Forelimb muscle (tissue), 1 donor: ENCODE measurements around the gene MEIG1. TPM values are rescaled to one million over a fixed set of nuclear protein-coding genes. Genes with fewer than 3 reads are reported as not detected.
"Not testable (repeated sequence)": the region's sequence is repeated elsewhere in the genome, so short reads cannot be mapped to it uniquely, and the experiment has no call there.

Experiments used
- DNase-seq: peaks from one replicate; pipeline ENCODE4 v3.0.0-alpha.2; 2013; ENCODE audit warnings: low read depth
- polyA plus RNA-seq: library from polyadenylated mRNA; unstranded; fragments of 120-200 nt; gene quantifications from one replicate; pipeline ENCODE4 v1.2.1, GENCODE V29; 2013; ENCODE audit not compliant: insufficient read length

Gene MEIG1
- polyA plus RNA-seq, 1 donor = 0.91 TPM

DNA sequence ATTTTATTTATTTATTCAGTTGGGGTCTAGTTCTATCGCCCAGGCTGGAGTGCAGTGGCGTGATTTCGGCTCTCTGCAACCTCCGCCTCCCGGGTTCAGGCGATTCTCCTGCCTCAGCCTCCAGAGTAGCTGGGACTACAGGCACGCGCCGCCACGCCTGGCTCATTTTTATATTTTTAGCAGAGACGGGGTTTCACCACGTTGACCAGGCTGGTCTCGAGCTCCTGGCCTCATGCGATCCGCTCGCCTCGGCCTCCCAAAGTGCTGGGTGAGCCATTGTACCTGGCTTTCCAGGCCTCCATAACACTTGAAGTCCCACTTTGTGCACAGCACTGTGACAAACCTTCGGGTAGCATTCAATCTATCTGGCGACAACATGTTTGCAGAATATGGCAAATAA, 4.3 kb upstream of the MEIG1 start:
- no peak for DNase-seq

DNA sequence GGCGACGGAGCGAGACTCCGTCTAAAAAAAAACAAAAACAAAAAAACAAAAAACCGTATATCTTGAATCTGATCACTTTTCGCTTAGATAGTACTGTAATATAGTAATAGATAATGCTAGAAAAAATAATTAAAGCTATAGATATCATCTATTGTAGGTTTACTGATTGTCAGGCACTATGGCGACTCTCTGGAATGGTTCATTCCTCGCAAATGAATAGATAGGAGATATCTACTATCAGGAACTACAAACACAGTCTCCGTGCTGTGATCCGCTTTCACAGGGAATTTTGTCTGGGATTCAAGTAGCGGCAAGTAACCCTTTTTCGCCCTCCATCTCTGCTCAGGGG, 342 bp upstream of the MEIG1 start:
- DNase-seq = no peak

DNA sequence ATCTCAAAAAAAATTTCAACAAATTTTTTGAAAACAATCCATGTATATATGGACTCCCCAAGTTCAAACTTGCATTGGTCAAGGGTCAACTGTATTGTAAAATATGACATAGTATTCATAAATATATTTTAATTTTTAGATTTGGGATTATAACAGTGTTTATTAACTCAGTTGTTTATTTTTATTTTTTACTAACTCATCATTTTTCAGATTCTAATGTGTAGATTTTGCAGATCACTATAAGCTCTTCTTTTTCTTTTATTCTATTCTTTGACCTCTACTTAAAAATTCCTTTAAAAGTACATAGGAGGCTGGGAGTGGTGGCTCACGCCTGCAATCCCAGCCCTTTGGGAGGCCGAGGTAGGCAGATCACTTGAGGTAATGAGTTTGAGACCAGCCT, 8.7 kb downstream of the MEIG1 start:
- DNase-seq = no peak

DNA sequence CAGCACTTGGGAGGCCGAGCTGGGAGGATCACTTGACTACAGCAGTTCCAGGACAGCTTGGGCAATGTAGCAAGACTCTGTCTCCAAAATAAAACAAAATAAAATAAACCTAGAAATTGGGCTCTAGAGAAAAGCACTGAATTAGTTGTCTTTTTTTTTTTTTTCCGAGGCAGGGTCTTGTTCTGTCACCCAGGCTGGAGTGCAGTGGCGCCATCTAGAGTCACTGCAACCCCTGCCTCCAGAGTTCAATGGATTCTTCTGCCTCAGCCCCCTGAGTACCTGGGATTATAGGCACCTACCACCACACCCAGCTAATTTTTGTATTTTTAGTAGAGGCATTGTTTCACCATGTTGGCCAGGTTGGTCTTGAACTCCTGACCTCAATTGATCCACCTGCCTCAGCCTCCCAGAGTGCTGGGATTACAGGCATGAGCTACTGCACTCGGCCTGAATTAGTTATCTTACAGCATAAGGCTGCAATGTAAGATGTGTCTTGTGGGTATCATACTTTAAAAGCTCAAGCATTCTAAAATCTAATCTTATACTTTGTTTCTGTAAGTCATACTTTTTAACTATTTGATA, 12.8 kb downstream of the MEIG1 start:
- DNase-seq = no peak

DNA sequence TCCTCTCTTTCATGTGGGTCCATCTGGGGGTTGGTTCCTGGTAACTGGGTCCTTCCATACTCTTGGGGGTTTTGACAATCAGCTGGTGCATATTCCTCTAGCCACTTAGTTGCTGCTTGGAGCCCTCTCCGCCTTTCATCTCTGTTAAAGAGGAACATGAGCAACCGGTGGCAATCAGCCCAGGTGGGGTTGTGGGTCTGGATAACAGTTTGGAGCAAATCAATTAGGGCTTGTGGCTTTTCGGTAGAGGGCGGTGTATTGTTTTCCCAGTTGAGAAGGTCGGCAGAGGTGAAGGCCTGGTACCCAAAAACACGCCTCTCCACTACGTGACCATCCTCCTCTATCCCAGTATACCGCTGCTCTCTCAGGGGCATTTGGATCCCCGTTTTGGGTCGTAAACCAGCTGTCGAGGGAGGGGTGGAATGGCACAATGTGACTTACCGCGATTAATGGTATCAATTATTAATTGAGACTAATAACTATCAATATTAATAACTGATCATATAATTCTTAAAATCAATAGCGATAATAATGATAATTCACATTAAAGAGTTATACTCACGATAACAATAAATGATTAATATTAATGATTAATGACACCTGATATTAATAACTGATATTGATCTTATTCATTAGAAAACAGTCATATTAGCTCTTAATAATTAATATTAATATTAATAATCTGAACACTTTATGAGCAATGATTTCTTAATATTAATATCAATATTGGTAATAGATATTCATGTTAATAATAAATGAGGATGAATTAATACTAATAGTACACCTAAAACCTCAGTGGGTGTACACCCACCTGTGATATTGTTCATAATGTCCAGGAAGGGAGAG, 15.2 kb downstream of the MEIG1 start:
- not testable (repeated sequence) for DNase-seq

DNA sequence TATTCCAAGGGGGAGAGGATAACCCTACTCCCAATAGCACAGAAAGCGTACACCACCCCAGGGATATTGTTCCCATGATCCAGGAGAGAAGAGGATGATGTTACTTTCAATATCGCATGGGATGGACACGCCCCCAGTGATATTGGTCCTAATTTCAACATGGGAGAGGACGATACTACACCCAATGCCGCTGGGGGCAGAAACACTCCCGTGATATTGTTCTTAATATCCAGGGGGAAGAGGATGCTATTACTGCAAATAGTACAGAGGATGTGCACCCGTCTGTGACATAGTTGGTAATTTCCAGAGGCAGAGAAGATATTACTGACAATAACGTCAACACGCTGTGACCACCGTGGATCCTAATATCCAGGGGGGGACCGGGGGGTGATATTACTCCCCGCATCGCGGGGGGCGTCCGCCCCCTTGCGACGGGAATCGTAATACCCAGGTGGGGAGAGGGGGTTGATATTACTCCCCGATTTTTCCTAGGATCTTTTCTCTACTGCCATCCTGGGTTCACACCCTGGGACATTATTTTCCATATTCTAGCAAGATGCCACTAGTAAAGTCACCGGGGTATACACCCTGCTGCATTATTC, 16.6 kb downstream of the MEIG1 start:
- DNase-seq = no peak

DNA sequence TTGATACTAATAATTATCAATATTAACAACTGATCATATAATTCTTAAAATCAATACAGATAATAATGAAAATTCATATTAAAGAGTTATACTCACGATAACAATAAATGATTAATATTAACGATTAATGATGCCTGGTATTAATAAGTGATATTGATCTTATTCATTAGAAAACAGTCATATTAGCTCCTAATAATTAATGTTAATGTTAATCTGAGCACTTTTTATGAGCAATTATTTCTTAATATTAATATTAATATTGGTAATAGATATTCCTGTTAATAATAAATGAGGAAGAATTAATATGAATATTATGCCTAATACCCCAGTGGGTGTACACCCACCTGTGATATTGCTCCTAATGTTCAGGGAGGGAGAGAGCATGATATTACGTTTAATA, 23.6 kb downstream of the MEIG1 start:
- DNase-seq = no peak

DNA sequence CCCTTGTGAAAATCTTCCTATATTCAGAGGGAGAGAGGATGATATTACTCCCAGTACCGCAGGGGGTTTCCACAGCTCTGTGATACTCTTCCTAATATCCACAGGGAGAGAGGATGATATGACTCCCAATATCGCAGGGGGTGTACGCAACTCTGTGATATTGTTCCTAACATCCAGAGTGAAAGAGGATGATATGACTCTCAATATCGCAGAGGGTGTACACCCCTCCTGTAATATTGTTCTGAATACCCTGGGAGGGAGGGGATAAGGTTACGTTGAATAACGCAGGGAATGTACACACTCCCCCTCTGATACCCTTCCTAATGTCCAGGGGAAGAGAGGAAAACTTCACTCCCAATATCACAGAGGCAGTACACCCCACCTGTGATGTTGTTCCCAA, 30.4 kb downstream of the MEIG1 start:
- DNase-seq = not testable (repeated sequence)

DNA sequence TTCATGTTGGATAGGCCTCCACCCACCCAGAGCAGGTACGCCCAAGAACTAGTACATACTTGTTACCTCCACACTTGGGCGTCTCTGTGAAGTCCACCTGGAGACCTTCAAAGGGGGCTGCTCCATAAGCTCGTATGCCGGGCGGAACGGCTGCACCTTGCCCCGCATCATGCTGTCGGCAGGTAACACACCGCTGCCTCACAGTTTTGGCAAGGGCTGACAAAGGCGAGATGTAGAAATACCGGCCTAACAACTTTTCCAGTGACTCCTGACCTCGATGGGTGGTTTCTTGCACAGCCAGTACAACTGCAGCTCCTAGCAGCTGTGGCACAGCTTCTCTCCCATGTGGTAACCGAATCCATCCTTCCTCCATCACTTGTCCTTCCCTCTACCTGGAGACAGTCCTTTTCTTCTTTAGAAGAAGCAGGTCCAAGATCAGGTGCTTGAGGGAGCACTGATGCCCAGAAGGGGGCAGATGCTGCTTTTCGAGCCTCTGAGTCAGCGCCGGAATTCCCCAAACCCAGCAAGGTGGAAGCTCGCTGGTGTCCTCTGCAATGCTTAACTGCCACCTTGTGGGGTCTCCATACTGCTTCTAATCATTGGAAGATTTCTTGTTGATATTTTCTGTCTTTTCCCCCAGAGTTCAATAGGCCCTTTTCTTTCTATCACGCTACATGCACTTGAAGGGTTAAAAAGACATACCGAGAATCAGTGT, 32.0 kb downstream of the MEIG1 start:
- not testable (repeated sequence) for DNase-seq

DNA sequence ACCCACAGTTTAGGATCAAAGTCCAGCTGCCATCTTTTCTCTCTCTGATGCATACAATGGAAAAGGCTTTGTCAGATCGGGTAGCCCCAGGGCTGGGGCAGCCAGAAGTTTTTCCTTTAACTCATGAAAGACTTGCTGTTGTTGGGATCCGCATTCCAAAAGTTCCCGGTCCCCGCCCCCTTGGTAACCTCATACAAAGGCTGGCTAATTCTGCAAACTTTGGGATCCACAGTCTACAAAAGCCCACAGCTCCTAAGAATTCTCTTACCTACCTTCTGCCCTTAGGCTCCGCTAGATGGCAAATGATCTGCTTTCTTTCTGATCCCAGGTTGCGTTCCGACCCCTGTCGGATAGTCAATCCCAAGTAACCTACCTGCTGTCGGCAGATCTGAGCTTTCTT, 33.1 kb downstream of the MEIG1 start:
- DNase-seq = not testable (repeated sequence)

DNA sequence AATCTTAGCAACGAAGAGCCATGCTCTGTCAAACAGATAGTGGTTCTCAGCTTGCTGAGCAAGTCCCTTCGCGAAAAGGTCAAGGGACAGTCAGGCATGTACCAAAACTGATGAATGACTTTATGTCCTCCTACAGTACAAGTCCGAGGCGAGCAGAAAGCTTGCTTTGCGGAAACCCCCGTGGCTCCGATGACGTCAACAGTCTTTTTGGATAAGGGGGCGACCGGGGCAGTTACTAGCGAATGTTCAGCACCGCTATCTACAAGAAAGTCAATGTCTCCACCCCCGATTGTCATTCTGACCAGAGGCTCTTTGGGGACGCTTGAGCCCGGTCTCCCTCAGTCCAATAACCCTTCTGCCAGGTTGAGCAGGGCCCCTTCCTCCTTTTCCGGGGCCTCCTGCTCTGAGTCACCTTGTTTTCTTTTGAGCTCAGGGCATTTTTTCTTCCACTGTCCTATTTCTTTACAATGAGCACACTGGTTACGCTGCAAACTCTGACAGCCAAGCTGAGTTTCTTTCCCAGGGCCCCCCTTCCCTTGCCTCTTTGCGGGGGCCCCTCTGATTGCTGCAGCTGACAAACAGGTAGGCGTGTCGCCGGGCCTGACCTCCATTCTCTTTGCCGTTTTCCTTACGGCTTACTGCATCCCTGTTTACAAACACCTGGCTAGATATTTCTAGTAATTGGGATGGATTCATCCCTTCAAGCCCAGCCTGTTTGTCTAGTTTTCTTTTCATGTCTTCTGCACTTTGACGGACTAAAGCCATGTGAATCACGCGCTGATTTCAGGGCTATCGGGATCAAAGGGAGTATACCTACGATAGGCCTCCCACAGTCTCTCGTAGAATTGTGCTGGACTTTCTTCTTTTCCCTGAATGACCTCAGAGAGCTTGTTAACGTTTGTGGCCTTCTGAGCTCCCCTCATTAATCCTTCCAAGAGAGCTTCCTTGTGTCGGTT, 34.6 kb downstream of the MEIG1 start:
- not testable (repeated sequence) for DNase-seq

DNA sequence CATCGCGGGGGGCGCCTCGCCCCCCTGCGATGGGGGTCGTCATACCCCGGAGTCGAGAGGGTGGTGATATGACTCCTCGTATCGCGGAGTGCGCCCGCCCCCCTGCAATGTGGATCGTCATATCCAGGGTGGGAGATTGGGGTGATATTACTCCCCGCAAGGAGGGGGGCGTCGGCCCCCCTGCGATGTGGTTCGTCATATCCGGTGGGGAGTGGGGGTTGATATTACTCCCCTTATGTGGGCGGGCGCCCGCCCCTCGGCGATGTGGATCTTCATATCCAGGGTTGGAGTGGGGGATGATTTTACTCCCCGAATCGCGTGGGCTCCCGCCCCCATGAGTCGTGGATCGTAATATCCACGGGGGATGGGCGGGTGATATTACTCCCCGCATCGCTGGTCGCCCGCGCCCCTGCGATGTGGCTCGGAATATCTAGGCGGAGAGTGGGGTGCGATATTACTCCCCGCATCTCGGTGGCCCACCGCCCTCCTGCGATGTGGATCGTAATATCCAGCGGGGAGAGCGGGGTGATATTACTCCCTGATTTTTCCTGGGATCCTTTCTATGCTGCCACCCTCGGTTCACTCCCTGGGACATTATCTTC, 36.9 kb downstream of the MEIG1 start:
- no peak for DNase-seq

DNA sequence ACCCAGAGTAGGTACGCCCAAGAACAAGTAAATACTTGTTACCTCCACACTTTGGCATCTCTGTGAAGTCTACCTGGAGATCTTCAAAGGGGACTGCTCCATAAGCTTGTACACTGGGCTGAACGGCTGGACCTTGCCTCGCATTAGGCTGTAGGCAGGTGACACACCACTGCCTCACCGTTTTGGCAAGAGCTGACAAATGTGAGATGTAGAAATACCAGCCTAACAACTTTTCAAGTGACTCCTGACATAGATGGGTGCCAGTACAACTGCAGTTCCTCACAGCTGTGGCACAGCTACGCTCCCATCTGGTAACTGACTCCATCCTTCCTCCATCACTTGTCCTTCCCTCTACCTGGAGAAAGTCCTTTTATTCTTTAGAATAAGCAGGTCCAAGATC, 54.3 kb downstream of the MEIG1 start:
- DNase-seq = not testable (repeated sequence)

DNA sequence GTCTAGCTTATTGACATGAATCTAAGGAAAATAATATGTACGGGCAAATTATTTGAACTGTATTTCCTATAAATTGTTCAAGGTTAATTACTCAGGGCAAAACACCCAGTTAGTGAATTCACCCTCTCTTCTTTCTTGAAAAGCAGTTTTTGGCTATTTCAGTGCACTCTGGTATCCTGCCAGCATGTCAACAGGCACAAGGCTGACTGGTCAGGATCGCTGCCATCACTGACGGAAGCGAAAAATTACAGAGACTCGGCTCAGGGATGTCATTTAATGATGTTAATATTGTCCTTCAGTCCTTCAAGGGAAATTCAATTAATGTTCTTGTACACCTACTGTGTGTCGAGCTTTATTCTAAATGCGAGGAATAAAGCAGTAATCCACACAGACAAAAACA, 56.3 kb downstream of the MEIG1 start:
- DNase-seq = no peak

DNA sequence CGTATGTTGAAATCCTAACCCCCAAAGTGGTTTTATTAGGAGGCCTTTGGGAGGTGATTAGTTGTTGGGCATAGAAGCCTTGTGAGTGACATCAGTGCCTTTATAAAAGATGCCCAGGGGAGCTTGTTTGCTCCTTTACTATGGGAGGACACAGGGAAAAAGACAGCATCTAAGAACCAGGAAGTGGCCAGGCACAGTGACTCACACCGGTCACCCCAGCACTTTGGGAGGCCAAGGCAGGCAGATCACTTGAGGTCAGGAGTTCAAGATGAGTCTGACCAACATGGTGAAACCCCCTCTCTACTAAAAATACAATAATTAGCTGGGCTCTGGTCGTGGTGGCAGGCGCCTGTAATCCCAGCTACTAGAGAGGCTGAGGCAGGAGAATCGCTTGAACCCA, 61.8 kb downstream of the MEIG1 start:
- not testable (repeated sequence) for DNase-seq

Other genes with a start within 250 kb of the MEIG1 start
- 17.7 TPM for gene FAM107B, start 184.5 kb upstream of the MEIG1 start, polyA plus RNA-seq
- 3.5 TPM for gene CDNF, start 121.4 kb upstream of the MEIG1 start, polyA plus RNA-seq
- 14.5 TPM for gene HSPA14, start 121.1 kb upstream of the MEIG1 start, polyA plus RNA-seq
- 10.8 TPM for gene MSANTD7, start 121.1 kb upstream of the MEIG1 start, polyA plus RNA-seq
- gene SUV39H2, start 80.5 kb upstream of the MEIG1 start, polyA plus RNA-seq = 11.6 TPM
- gene DCLRE1C, start 5.3 kb upstream of the MEIG1 start, polyA plus RNA-seq = 9.8 TPM
- gene OLAH, start 84.6 kb downstream of the MEIG1 start, polyA plus RNA-seq = 0.08 TPM
- 0.94 TPM for gene ACBD7, start 129.4 kb downstream of the MEIG1 start, polyA plus RNA-seq
- 11.9 TPM for gene RPP38, start 138.0 kb downstream of the MEIG1 start, polyA plus RNA-seq
- 16.6 TPM for gene NMT2, start 209.3 kb downstream of the MEIG1 start, polyA plus RNA-seq